KMS-11 (cell line): Measurements from ENCODE around the gene GEMIN7.
A peak's percentile ranks its signal among the peaks of the same experiment; 100 is the strongest.
"Not testable (repeated sequence)": the region's sequence is repeated elsewhere in the genome, so short reads cannot be mapped to it uniquely, and the experiment has no call there.

Source experiments
- H2AFZ ChIP-seq: fragments of 200-600 bp; sonication (generic); 2 replicates; pipeline ENCODE4 v1.6.1; 2016; ENCODE audit warnings: antibody characterized with exemption, mixed run types, low read depth
- H3K27ac ChIP-seq: fragments of 200-600 bp; sonication (generic); 2 replicates; pipeline ENCODE4 v1.6.1; 2016; ENCODE audit warnings: mild to moderate bottlenecking, mixed run types
- H3K27me3 ChIP-seq: fragments of 200-600 bp; sonication (generic); 2 replicates; pipeline ENCODE4 v1.6.1; 2017; ENCODE audit warnings: mild to moderate bottlenecking, low read depth, mixed run types, moderate library complexity; ENCODE audit not compliant: insufficient read depth
- H3K36me3 ChIP-seq: fragments of 200-600 bp; sonication (generic); 2 replicates; pipeline ENCODE4 v1.6.1; 2017; ENCODE audit warnings: mild to moderate bottlenecking, mixed run types; ENCODE audit not compliant: insufficient read depth
- H3K4me1 ChIP-seq: fragments of 200-600 bp; sonication (generic); 2 replicates; pipeline ENCODE4 v1.6.1; 2016; ENCODE audit warnings: mild to moderate bottlenecking, low read depth, mixed run types; ENCODE audit not compliant: poor library complexity, severe bottlenecking
- H3K4me2 ChIP-seq: fragments of 200-600 bp; sonication (generic); 2 replicates; pipeline ENCODE4 v1.7.0; 2016; ENCODE audit warnings: mild to moderate bottlenecking, mixed run types
- H3K4me3 ChIP-seq: fragments of 200-600 bp; sonication (generic); IDR thresholded peaks from 2 replicates; pipeline ENCODE4 v1.6.1; 2017; ENCODE audit warnings: low read depth, low read length, mixed read lengths; ENCODE audit not compliant: insufficient read depth
- H3K79me2 ChIP-seq: fragments of 200-600 bp; sonication (generic); 2 replicates; pipeline ENCODE4 v1.6.1; 2016; ENCODE audit warnings: low read depth, mixed run types; ENCODE audit not compliant: insufficient read depth
- H3K9ac ChIP-seq: fragments of 200-600 bp; sonication (generic); 2 replicates; pipeline ENCODE4 v1.6.1; 2016; ENCODE audit warnings: mild to moderate bottlenecking, mixed run types
- H4K20me1 ChIP-seq: fragments of 200-600 bp; sonication (generic); 2 replicates; pipeline ENCODE4 v1.6.1; 2016; ENCODE audit warnings: mild to moderate bottlenecking, mixed run types; ENCODE audit not compliant: insufficient read depth
- CTCF ChIP-seq: fragments of 200-600 bp; sonication (generic); conservative IDR thresholded peaks from 2 replicates; pipeline ENCODE4 v1.6.1; 2017; ENCODE audit warnings: low read depth, mild to moderate bottlenecking, antibody characterized with exemption, low read length, moderate library complexity, mixed read lengths

The GEMIN7 gene

GRCh38 chr19:45117167-45117594 is 38.1 kb downstream of the GEMIN7 start:
- Histone ChIP-seq H3K79me2 (peaks cover 69% of the 10 kb centered on the region; the same call in 1 of the 2 replicates), H3K4me2 (peak overlapping the region; percentile 100)
- TF ChIP-seq CTCF: no peak

GRCh38 chr19:45117671-45118070 is 38.6 kb downstream of the GEMIN7 start:
- Histone ChIP-seq H3K4me2 (peak overlapping the region; percentile 100), H3K27ac (peak overlapping the region; percentile 91)

More at GRCh38 chr19:45117167-45117594, 38.1 kb downstream of the GEMIN7 start:
- Histone ChIP-seq H4K20me1 (no peaks in the 10 kb centered on the region), H3K36me3 (no peaks in the 10 kb centered on the region), H3K27ac (peak overlapping the region; percentile 91), H3K27me3 (no peaks in the 10 kb centered on the region), H2AFZ (no peak overlapping the region), H3K9ac (peak overlapping the region; percentile 52; the same call in 1 of the 2 replicates), H3K4me1 (peaks cover 84% of the 10 kb centered on the region), H3K4me3 (no peak overlapping the region)

GRCh38 chr19:45118106-45118505 is 39.0 kb downstream of the GEMIN7 start:
- Histone ChIP-seq H2AFZ (no peak overlapping the region), H4K20me1 (no peaks in the 10 kb centered on the region), H3K36me3 (no peaks in the 10 kb centered on the region), H3K79me2 (peaks cover 65% of the 10 kb centered on the region; the same call in 1 of the 2 replicates), H3K9ac (peak overlapping the region; percentile 52; the same call in 1 of the 2 replicates), H3K4me2 (peak overlapping the region; percentile 100), H3K4me3 (no peak overlapping the region), H3K27ac (peak overlapping the region; percentile 91), H3K27me3 (no peaks in the 10 kb centered on the region), H3K4me1 (peaks cover 88% of the 10 kb centered on the region)
- TF ChIP-seq CTCF: no peak

More at GRCh38 chr19:45117671-45118070, 38.6 kb downstream of the GEMIN7 start:
- no peaks in the 10 kb centered on the region for H4K20me1 ChIP-seq
- no peaks in the 10 kb centered on the region for H3K36me3 ChIP-seq
- H3K4me1 ChIP-seq: peaks cover 89% of the 10 kb centered on the region
- peaks cover 68% of the 10 kb centered on the region; the same call in 1 of the 2 replicates for H3K79me2 ChIP-seq
- no peak overlapping the region for H2AFZ ChIP-seq
- no peak for TF ChIP-seq CTCF
- H3K9ac ChIP-seq: peak overlapping the region; percentile 52; the same call in 1 of the 2 replicates
- no peak overlapping the region for H3K4me3 ChIP-seq
- no peaks in the 10 kb centered on the region for H3K27me3 ChIP-seq

- H2AFZ ChIP-seq, H3K36me3 ChIP-seq, H3K4me3 ChIP-seq, H3K27me3 ChIP-seq, H4K20me1 ChIP-seq: not testable (repeated sequence)
- Histone ChIP-seq H3K27ac (peak overlapping the region; percentile 91), H3K4me2 (peak overlapping the region; percentile 100), H3K9ac (peak overlapping the region; percentile 52; the same call in 1 of the 2 replicates), H3K4me1 (peaks cover 81% of the 10 kb centered on the region), H3K79me2 (peaks cover 67% of the 10 kb centered on the region; the same call in 1 of the 2 replicates)
Observed at GRCh38 chr19:45118591-45119355, 39.7 kb downstream of the GEMIN7 start.
